Endothelial cell of umbilical vein (primary cell): ENCODE data around the gene HGF. TPM values are rescaled to one million over a fixed set of nuclear protein-coding genes. Genes with fewer than 3 reads are reported as not detected.

Source experiments
- BruUV-seq: library from RNA; stranded (reverse); fragments of 400-500 nt; replicated peaks from 2 replicates; lab custom pipeline; 2021; lab: Mats Ljungman, UMichigan
- CTCF ChIA-PET: fragments of 300-600, 350-600 bp; sonication (Branson Sonifier 250); formaldehyde crosslinking; loops from one replicate; lab custom pipeline; 2021; ENCODE audit warnings: antibody characterized with exemption, inconsistent platforms; lab: Charles Lee
- POLR2A ChIA-PET: fragments of 300-600, 350-600 bp; sonication (Branson Sonifier 250); formaldehyde crosslinking; loops from one replicate; lab custom pipeline; 2021; ENCODE audit warnings: antibody characterized with exemption, inconsistent platforms; lab: Charles Lee
- DNase-seq: peaks from one replicate; pipeline ENCODE4 v3.0.0-alpha.2; 2011; ENCODE audit warnings: low read depth, low spot score
- FAIRE-seq: peaks from 2 replicates; lab custom pipeline; 2011; peaks lifted over from hg19 to GRCh38; lab: Jason Lieb, UNC
- H2AFZ ChIP-seq: 2 replicates; pipeline ENCODE4 v1.6.0; 2012; ENCODE audit warnings: low read depth, low read length, control low read depth, inconsistent platforms
- H3K27ac ChIP-seq: 2 replicates; pipeline ENCODE4 v1.5.1; 2011; ENCODE audit warnings: low read depth, mild to moderate bottlenecking, control low read depth, low read length, moderate library complexity; ENCODE audit not compliant: insufficient read depth
- H3K27me3 ChIP-seq, 2 experiments: 2 replicates each; pipeline versions ENCODE4 v1.6.0 to v1.6.1; 2011; ENCODE audit warnings: low read length in 2 of 2, mixed read lengths in 1 of 2; ENCODE audit not compliant: control insufficient read depth in 2 of 2, insufficient read depth in 2 of 2
- H3K36me3 ChIP-seq, 2 experiments: 2 replicates in 1 of 2; 3 replicates in 1 of 2; pipeline ENCODE4 v1.5.1; 2011; ENCODE audit warnings: low read length in 2 of 2, mild to moderate bottlenecking in 1 of 2, moderate library complexity in 1 of 2; ENCODE audit not compliant: control insufficient read depth in 2 of 2, insufficient read depth in 2 of 2; ENCODE audit errors: extremely low read depth in 1 of 2
- H3K4me1 ChIP-seq: 3 replicates; pipeline ENCODE4 v1.5.1; 2011; ENCODE audit warnings: mild to moderate bottlenecking, low read length; ENCODE audit not compliant: control insufficient read depth, insufficient read depth; ENCODE audit errors: extremely low read depth
- H3K4me2 ChIP-seq: 2 replicates; pipeline ENCODE4 v1.6.1; 2011; ENCODE audit warnings: low read length, control low read depth, mixed read lengths; ENCODE audit not compliant: insufficient read depth
- H3K4me3 ChIP-seq, 3 experiments: fragments of 200-600 bp in 1 of 3; sonication (generic), shearing (Covaris generic) in 1 of 3; replicated peaks in 1 of 3; 2 replicates each; pipeline ENCODE4 v1.5.1; 2011 to 2016; ENCODE audit warnings: control low read depth in 3 of 3, low read length in 3 of 3, mild to moderate bottlenecking in 2 of 3, inconsistent platforms in 1 of 3, low read depth in 1 of 3, moderate library complexity in 1 of 3; ENCODE audit not compliant: insufficient read depth in 1 of 3
- H3K79me2 ChIP-seq: 2 replicates; pipeline ENCODE4 v1.6.0; 2012; ENCODE audit warnings: low read length, inconsistent platforms; ENCODE audit not compliant: control insufficient read depth, insufficient read depth
- H3K9ac ChIP-seq: replicated peaks from 2 replicates; pipeline ENCODE3; 2011; ENCODE audit warnings: low read length, control low read depth; ENCODE audit not compliant: insufficient read depth; ENCODE audit errors: extremely low read depth
- H3K9me1 ChIP-seq: replicated peaks from 3 replicates; pipeline ENCODE4 v1.6.0; 2011; ENCODE audit warnings: mild to moderate bottlenecking, low read length; ENCODE audit not compliant: control insufficient read depth, insufficient read depth; ENCODE audit errors: extremely low read depth
- H3K9me3 ChIP-seq: replicated peaks from 2 replicates; pipeline ENCODE4 v1.5.1; 2012; ENCODE audit warnings: low read length, inconsistent platforms; ENCODE audit not compliant: control insufficient read depth, insufficient read depth
- H4K20me1 ChIP-seq: replicated peaks from 2 replicates; pipeline ENCODE3; 2011; ENCODE audit warnings: mild to moderate bottlenecking, low read length; ENCODE audit not compliant: control insufficient read depth, insufficient read depth; ENCODE audit errors: extremely low read depth
- EZH2 ChIP-seq: IDR thresholded peaks from 2 replicates; pipeline ENCODE4 v1.6.1; 2012; ENCODE audit warnings: borderline replicate concordance, low read depth, mild to moderate bottlenecking, moderate library complexity, low read length, inconsistent platforms; ENCODE audit not compliant: severe bottlenecking
- FOS ChIP-seq: IDR thresholded peaks from 2 replicates; pipeline ENCODE4 v1.6.1; 2011; ENCODE audit warnings: mild to moderate bottlenecking, low read length, moderate library complexity, borderline replicate concordance; ENCODE audit not compliant: insufficient read depth
- GATA2 ChIP-seq: IDR thresholded peaks from 2 replicates; pipeline ENCODE4 v1.7.0; 2011; ENCODE audit warnings: low read depth, mild to moderate bottlenecking, moderate library complexity, mixed read lengths, low read length; ENCODE audit not compliant: insufficient read length, insufficient read depth
- JUN ChIP-seq: IDR thresholded peaks from 2 replicates; pipeline ENCODE4 v1.6.1; 2011; ENCODE audit warnings: borderline replicate concordance, low read depth; ENCODE audit not compliant: insufficient read length, insufficient read depth
- MAX ChIP-seq: IDR thresholded peaks from 2 replicates; pipeline ENCODE4 v1.6.1; 2011; ENCODE audit not compliant: insufficient read depth, insufficient read length
- MYC ChIP-seq: IDR thresholded peaks from one replicate; pipeline ENCODE4 v1.6.1; 2011; ENCODE audit warnings: mild to moderate bottlenecking, low read depth, low read length
- POLR2A ChIP-seq: IDR thresholded peaks from 2 replicates; pipeline ENCODE4 v1.6.1; 2012; ENCODE audit warnings: low read depth, mild to moderate bottlenecking, control low read depth, low read length
- POLR2AphosphoS5 ChIP-seq: IDR thresholded peaks from 2 replicates; pipeline ENCODE4 v1.6.1; 2012; ENCODE audit warnings: low read depth, mild to moderate bottlenecking, control low read depth, low read length, moderate library complexity; ENCODE audit not compliant: insufficient read depth
- dilution Hi-C: fragments of 300-500 bp; cut with MboI; formaldehyde crosslinking; loops from one replicate; pipeline ENCODE4 v1.15.0; 2019; ENCODE audit warnings: low sequenced_read_pairs; ENCODE audit not compliant: extremely low pct_ligation_motif_present
- intact Hi-C: fragments of 100-400 bp; cut with micrococcal nuclease; formaldehyde crosslinking; loops from one replicate; pipeline ENCODE4 v1.10.0; 2022
- polyA plus RNA-seq, 4 experiments: library from polyadenylated mRNA; depleted of rRNA in 3 of 4; stranded (reverse) in 3 of 4; unstranded in 1 of 4; fragments of >200 nt; gene quantifications; 2 replicates each; pipeline versions ENCODE4 v1.2.1 to v1.2.3, GENCODE V29; 2011 to 2012; ENCODE audit warnings: missing spikeins in 1 of 4
- total RNA-seq: library from RNA; stranded (reverse); gene quantifications from 2 replicates; pipeline ENCODE4 v1.2.3, GENCODE V29; 2021
- TF ChIP-seq, protein P1 (sequence below), 2 donors: IDR thresholded peaks; 1 replicate in 1 of 2; 2 replicates in 1 of 2; pipeline ENCODE4 v1.5.1; 2011; ENCODE audit warnings: low read length in 2 of 2, mild to moderate bottlenecking in 2 of 2, moderate library complexity in 2 of 2, control low read depth in 1 of 2, inconsistent platforms in 1 of 2, low read depth in 1 of 2; ENCODE audit not compliant: insufficient read depth in 1 of 2; ENCODE audit errors: extremely low read depth in 1 of 2

Gene HGF
- total and polyA plus RNA-seq, 2 donors (not counting 3 experiments of a cell fraction or from before 2014, with no cell fraction given), result 0.15 to 0.18 TPM

- no peak for FAIRE-seq
- dilution Hi-C loops (no loop called here), intact Hi-C loops (loop anchor here (5.0 kb wide), 1 partner anchor 273 kb away; no protein-coding TSS in a partner anchor)
- Histone ChIP-seq H3K79me2 (no peaks in the 10 kb centered on the region), H3K4me2 (no peak overlapping the region), H3K4me3 (no peak overlapping the region), H3K9me1 (no peaks in the 10 kb centered on the region), H3K4me1 (no peaks in the 10 kb centered on the region), H3K9me3 (no peaks in the 10 kb centered on the region), H2AFZ (no peak overlapping the region), H4K20me1 (no peaks in the 10 kb centered on the region), H3K27ac (no peak overlapping the region), H3K36me3 (no peaks in the 10 kb centered on the region), H3K9ac (no peak overlapping the region), H3K27me3 (no peaks in the 10 kb centered on the region)
- DNase-seq, result no peak
- ChIA-PET POLR2A (no interaction called here), CTCF (interaction anchor here (1.2 to 2.2 kb wide), 3 partner anchors 16 to 276 kb away, joined by 3 to 6 read pairs (median 5); no protein-coding TSS in a partner anchor)
- no TSS peak for BruUV-seq
- TF ChIP-seq EZH2, result no peak
- no peak for TF ChIP-seq MAX
- no peak for TF ChIP-seq FOS
- TF ChIP-seq POLR2AphosphoS5, result no peak
- TF ChIP-seq, protein P1, sequence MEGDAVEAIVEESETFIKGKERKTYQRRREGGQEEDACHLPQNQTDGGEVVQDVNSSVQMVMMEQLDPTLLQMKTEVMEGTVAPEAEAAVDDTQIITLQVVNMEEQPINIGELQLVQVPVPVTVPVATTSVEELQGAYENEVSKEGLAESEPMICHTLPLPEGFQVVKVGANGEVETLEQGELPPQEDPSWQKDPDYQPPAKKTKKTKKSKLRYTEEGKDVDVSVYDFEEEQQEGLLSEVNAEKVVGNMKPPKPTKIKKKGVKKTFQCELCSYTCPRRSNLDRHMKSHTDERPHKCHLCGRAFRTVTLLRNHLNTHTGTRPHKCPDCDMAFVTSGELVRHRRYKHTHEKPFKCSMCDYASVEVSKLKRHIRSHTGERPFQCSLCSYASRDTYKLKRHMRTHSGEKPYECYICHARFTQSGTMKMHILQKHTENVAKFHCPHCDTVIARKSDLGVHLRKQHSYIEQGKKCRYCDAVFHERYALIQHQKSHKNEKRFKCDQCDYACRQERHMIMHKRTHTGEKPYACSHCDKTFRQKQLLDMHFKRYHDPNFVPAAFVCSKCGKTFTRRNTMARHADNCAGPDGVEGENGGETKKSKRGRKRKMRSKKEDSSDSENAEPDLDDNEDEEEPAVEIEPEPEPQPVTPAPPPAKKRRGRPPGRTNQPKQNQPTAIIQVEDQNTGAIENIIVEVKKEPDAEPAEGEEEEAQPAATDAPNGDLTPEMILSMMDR (IDR thresholded peaks at IDR 0.05; ENCODE audit: extremely low read depth in 1 of 2, insufficient read depth in 1 of 2, low read depth in 1 of 2, low read length in 2 of 2), result no peak
- TF ChIP-seq GATA2, result no peak
- no peak for TF ChIP-seq JUN
- TF ChIP-seq MYC, result no peak
- TF ChIP-seq POLR2A, result no peak
Observed at GRCh38 chr7:81775560-81775959, 5.7 kb upstream of the HGF start.
